ENCODE data around the gene ALG3. TPM values are rescaled to one million over a fixed set of nuclear protein-coding genes. Genes with fewer than 3 reads are reported as not detected.

The ALG3 gene
- total RNA-seq, 4 donors from 2014 or later = 45.8 to 63.9 (median 54.6) TPM

DNA sequence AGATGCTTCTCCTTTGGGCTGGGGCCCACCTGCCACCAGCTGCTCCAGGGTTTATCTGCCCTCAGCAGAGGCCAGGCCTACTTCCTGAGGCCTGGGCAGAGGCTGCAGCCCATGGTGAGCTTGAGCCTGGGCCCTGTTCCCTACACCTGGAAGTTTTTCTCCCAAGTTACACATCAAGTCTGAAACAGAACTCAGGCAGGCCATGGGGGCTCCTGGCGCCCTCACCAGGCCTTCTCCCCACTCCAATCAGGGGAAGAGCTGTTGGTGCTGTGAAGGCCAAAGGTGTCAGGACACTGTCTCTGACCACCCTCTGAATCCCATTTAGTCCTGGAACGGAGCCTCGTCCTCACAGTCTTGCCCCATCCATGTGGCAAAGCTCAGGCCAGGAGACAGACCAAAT is 12.1 kb downstream of the ALG3 start:
- no peak for DNase-seq
- Histone ChIP-seq H3K27me3 (peaks cover 0 to 69% (median 2%) of the 10 kb centered on the region in 4 donors), H3K4me1 (peaks cover 0 to 18% (median 6%) of the 10 kb centered on the region in 3 donors), H3K9me3 (no peaks in the 10 kb centered on the region), H3K36me3 (no peaks in the 10 kb centered on the region), H3K27ac (no peak overlapping the region), H3K4me3 (no peak overlapping the region)
- 79% methylated on average over 3 of the region's 3 CpGs; no CpG with 5 or more reads in 1 of the 2 donors for WGBS, 2 donors
- TF ChIP-seq, protein P1, sequence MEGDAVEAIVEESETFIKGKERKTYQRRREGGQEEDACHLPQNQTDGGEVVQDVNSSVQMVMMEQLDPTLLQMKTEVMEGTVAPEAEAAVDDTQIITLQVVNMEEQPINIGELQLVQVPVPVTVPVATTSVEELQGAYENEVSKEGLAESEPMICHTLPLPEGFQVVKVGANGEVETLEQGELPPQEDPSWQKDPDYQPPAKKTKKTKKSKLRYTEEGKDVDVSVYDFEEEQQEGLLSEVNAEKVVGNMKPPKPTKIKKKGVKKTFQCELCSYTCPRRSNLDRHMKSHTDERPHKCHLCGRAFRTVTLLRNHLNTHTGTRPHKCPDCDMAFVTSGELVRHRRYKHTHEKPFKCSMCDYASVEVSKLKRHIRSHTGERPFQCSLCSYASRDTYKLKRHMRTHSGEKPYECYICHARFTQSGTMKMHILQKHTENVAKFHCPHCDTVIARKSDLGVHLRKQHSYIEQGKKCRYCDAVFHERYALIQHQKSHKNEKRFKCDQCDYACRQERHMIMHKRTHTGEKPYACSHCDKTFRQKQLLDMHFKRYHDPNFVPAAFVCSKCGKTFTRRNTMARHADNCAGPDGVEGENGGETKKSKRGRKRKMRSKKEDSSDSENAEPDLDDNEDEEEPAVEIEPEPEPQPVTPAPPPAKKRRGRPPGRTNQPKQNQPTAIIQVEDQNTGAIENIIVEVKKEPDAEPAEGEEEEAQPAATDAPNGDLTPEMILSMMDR (IDR thresholded peaks at IDR 0.05) = no peak
- TF ChIP-seq POLR2A (IDR thresholded peaks at IDR 0.05) = no peak
- intact Hi-C loops (cut with DNase I) = no loop called here

DNA sequence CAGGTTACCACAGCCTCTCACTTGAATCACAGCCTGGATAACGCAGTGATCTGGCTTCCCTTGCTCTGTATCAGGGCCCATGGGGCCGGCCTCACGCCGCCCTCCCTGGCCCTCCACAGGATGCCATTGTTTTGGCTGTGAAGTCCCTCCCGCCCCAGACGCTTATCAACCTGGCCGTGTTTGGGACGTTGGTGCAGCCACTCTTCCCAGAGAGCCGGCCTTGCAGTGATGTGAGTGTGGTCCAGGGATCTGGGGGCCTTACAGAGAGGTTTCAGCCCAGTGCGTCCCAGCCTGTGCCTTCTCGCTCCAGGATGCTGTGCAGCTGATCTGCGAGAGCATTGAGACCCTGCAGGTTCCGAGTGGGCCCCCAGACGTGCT is 12.7 kb downstream of the ALG3 start:
- H3K27me3 ChIP-seq = peaks cover 0 to 75% (median 3%) of the 10 kb centered on the region in 4 donors
- no peak overlapping the region for H3K27ac ChIP-seq
- intact Hi-C loops (cut with DNase I) = no loop called here
- no peak overlapping the region for H3K4me3 ChIP-seq
- no peaks in the 10 kb centered on the region for H3K36me3 ChIP-seq
- peaks cover 0 to 14% (median 0%) of the 10 kb centered on the region in 3 donors for H3K4me1 ChIP-seq
- 58 to 76% methylated on average over 6 to 8 of the region's 14 CpGs for WGBS, 2 donors
- no peaks in the 10 kb centered on the region for H3K9me3 ChIP-seq
- DNase-seq = no peak
- TF ChIP-seq, protein P1 (IDR thresholded peaks at IDR 0.05) = no peak
- no peak for TF ChIP-seq POLR2A (IDR thresholded peaks at IDR 0.05)

GRCh38 chr3:184235381-184236032 is 13.3 kb downstream of the ALG3 start:
- Histone ChIP-seq H3K27ac (no peak overlapping the region), H3K4me3 (no peak overlapping the region), H3K36me3 (no peaks in the 10 kb centered on the region), H3K27me3 (peaks cover 0 to 81% (median 5%) of the 10 kb centered on the region in 4 donors), H3K4me1 (peaks cover 0 to 16% (median 3%) of the 10 kb centered on the region in 3 donors), H3K9me3 (no peaks in the 10 kb centered on the region)
- no peak for DNase-seq
- TF ChIP-seq POLR2A (IDR thresholded peaks at IDR 0.05) = no peak
- TF ChIP-seq, protein P1 (IDR thresholded peaks at IDR 0.05) = no peak
- intact Hi-C loops (cut with DNase I) = no loop called here
- WGBS, 2 donors = 70 to 83% methylated on average over 4 of the region's 4 CpGs

- 60 to 93% methylated on average over 2 to 5 of the region's 19 CpGs for WGBS, 2 donors
- Histone ChIP-seq H3K27ac (no peak overlapping the region), H3K4me3 (no peak overlapping the region), H3K9me3 (no peaks in the 10 kb centered on the region), H3K27me3 (peaks cover 6 to 84% (median 11%) of the 10 kb centered on the region in 4 donors), H3K36me3 (no peaks in the 10 kb centered on the region), H3K4me1 (peaks cover 6 to 23% (median 10%) of the 10 kb centered on the region in 3 donors)
- no peak for DNase-seq
- TF ChIP-seq, protein P1 (IDR thresholded peaks at IDR 0.05) = no peak
- no peak for TF ChIP-seq POLR2A (IDR thresholded peaks at IDR 0.05)
- intact Hi-C loops (cut with DNase I) = no loop called here
These were observed 13.9 kb downstream of the ALG3 start for GRCh38 chr3:184234671-184235380.

DNA sequence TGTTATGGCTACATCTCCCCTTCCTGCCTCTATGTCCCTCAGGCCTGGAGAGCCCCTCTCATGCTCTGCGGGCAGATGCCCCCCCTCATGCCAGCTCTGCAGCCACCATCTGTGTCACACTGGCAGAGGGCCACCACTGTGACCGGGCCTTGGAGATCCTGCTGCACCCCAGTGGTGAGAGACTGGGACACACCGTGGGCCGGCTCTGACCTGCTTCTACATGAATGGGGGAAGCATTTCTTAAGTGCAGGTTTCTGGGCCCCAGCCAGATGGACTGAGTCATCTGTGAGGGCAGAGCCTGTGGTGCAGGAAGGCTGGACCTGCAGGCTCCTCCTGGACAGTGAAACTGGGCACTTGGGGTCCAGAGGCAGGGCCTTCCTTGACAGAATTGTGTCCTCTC is 14.5 kb downstream of the ALG3 start:
- WGBS, 2 donors = 9 to 36% methylated on average over 3 to 4 of the region's 4 CpGs
- H3K4me1 ChIP-seq = peaks cover 9 to 29% (median 16%) of the 10 kb centered on the region in 3 donors
- intact Hi-C loops (cut with DNase I) = no loop called here
- TF ChIP-seq, protein P1 (IDR thresholded peaks at IDR 0.05) = peak in 3 of 6 experiments; percentile 11 to 35 (median 20)
- TF ChIP-seq POLR2A (IDR thresholded peaks at IDR 0.05) = no peak
- no peak overlapping the region for H3K27ac ChIP-seq
- no peak overlapping the region for H3K4me3 ChIP-seq
- no peaks in the 10 kb centered on the region for H3K36me3 ChIP-seq
- H3K27me3 ChIP-seq = peaks cover 7 to 84% (median 13%) of the 10 kb centered on the region in 4 donors
- no peak for DNase-seq
- no peaks in the 10 kb centered on the region for H3K9me3 ChIP-seq

Data from esophagus squamous epithelium (tissue), 5 donors.